Calu3 (cell line): ENCODE measurements around the gene SNAPC2. TPM values are rescaled to one million over a fixed set of nuclear protein-coding genes. Genes with fewer than 3 reads are reported as not detected.
A peak's percentile ranks its signal among the peaks of the same experiment; 100 is the strongest.

Source experiments
- BruUV-seq: library from RNA; stranded (reverse); fragments of 400-500 nt; replicated peaks from 2 replicates; lab custom pipeline; 2021; lab: Mats Ljungman, UMichigan
- CTCF ChIA-PET: fragments of 300-600 bp; sonication (Branson Sonifier 250); formaldehyde crosslinking; loops from one replicate; lab custom pipeline; 2022; ENCODE audit warnings: antibody characterized with exemption; lab: Charles Lee
- DNase-seq: peaks from one replicate; pipeline ENCODE4 v3.0.0; 2022
- H3K27ac Mint-ChIP-seq: one replicate; pipeline ENCODE4 v1.8.0; 2022; ENCODE audit warnings: mixed read lengths; ENCODE audit not compliant: unreplicated experiment
- H3K27me3 Mint-ChIP-seq: one replicate; pipeline ENCODE4 v1.8.0; 2022; ENCODE audit warnings: mixed read lengths; ENCODE audit not compliant: unreplicated experiment
- H3K36me3 Mint-ChIP-seq: one replicate; pipeline ENCODE4 v1.8.0; 2022; ENCODE audit warnings: mild to moderate bottlenecking, moderate library complexity, mixed read lengths; ENCODE audit not compliant: insufficient read depth, unreplicated experiment
- H3K4me1 Mint-ChIP-seq: one replicate; pipeline ENCODE4 v1.8.0; 2022; ENCODE audit warnings: mild to moderate bottlenecking, low read depth, mixed read lengths; ENCODE audit not compliant: unreplicated experiment
- H3K4me3 Mint-ChIP-seq: one replicate; pipeline ENCODE4 v1.8.0; 2022; ENCODE audit warnings: mild to moderate bottlenecking, low read depth, moderate library complexity, mixed read lengths; ENCODE audit not compliant: unreplicated experiment
- H3K9me3 Mint-ChIP-seq: one replicate; pipeline ENCODE4 v1.8.0; 2022; ENCODE audit warnings: low read depth, mixed read lengths; ENCODE audit not compliant: unreplicated experiment
- CTCF ChIP-seq: fragments of 200-600 bp; IDR thresholded peaks from one replicate; pipeline ENCODE4 v1.8.0; 2022; ENCODE audit warnings: antibody characterized with exemption; ENCODE audit not compliant: unreplicated experiment
- intact Hi-C: fragments of 100-400 bp; cut with micrococcal nuclease; formaldehyde crosslinking; loops from one replicate; pipeline ENCODE4 v1.10.0; 2022; ENCODE audit not compliant: unreplicated experiment
- total RNA-seq: library from RNA; stranded (reverse); gene quantifications from 2 replicates; pipeline ENCODE4 v1.2.3, GENCODE V29; 2022

SNAPC2 gene
- total RNA-seq, 1 experiment from 2014 or later: 12.1 TPM

GRCh38 chr19:7915250-7916102 lies 4.7 kb upstream of the SNAPC2 start:
- intact Hi-C loops: no loop called here
- no TSS peak for BruUV-seq
- CTCF ChIA-PET: no interaction called here
- peaks cover 8% of the 10 kb centered on the region for H3K4me1 Mint-ChIP-seq
- H3K4me3 Mint-ChIP-seq: peak overlapping the region; percentile 65
- H3K9me3 Mint-ChIP-seq: no peaks in the 10 kb centered on the region
- H3K27ac Mint-ChIP-seq: no peak overlapping the region
- H3K36me3 Mint-ChIP-seq: peaks cover 41% of the 10 kb centered on the region
- no peak for TF ChIP-seq CTCF
- no peak for DNase-seq
- no peaks in the 10 kb centered on the region for H3K27me3 Mint-ChIP-seq

DNA sequence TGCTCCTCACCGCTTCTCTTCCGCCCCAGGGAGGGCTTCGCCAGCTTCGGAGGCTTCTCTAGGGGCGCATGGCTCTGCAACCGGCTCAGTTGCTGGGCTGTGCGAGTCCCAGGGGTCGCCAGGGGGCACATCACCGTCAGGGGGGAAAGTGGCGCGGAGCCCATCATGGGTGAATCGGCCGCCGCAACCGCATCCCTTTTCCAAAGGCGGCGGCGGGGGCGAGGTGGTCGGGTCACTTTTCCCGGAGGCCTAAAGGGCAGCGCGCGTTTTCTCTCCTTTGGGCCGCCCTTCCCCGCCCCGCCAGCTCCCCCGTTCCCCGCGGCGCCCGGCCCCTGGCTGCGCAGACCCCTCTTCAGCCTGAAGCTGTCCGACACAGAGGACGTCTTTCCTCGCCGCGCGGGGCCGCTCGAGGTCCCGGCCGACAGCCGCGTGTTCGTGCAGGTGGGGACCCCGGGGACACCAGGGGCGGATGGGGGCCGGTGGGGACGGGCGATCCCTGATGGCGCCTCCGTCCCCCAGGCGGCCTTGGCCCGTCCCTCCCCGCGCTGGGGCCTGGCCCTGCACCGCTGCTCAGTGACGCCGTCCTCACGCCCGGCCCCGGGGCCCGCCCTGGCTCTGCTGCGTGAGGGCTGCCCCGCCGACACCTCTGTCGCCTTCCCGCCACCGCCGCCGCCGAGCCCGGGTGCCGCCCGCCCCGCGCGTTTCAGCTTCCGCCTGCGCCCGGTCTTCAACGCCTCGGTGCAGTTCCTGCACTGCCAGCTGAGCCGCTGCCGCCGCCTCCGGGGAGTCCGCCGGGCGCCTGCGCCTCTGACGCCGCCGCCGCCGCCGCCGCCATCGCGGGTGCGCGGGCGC lies 3.8 kb upstream of the SNAPC2 start:
- peaks cover 48% of the 10 kb centered on the region for H3K36me3 Mint-ChIP-seq
- BruUV-seq: no TSS peak
- intact Hi-C loops: no loop called here
- H3K4me3 Mint-ChIP-seq: peak overlapping the region; percentile 65
- H3K27ac Mint-ChIP-seq: no peak overlapping the region
- H3K4me1 Mint-ChIP-seq: peaks cover 8% of the 10 kb centered on the region
- no peaks in the 10 kb centered on the region for H3K9me3 Mint-ChIP-seq
- no peaks in the 10 kb centered on the region for H3K27me3 Mint-ChIP-seq
- peak; percentile 30 for DNase-seq
- TF ChIP-seq CTCF: no peak
- CTCF ChIA-PET: no interaction called here

DNA sequence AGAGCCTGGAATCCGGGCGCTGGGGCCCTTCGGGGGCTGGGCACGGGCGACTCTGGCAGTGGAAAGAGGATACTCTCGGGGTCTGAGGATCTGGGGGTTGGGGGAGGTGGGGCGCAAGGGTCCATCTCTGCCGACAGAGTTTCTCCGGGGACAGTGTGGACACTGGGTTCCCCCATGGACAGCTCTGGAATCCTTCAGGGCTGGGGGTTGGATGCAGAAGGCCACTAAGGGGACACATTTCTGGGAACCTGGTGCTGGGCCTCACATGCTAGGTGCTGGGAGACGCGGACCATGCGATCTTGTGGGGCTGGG lies 3.2 kb upstream of the SNAPC2 start:
- Mint-ChIP-seq H3K9me3 (no peaks in the 10 kb centered on the region), H3K4me3 (peak overlapping the region; percentile 65), H3K4me1 (peaks cover 8% of the 10 kb centered on the region), H3K36me3 (peaks cover 46% of the 10 kb centered on the region), H3K27ac (no peak overlapping the region), H3K27me3 (no peaks in the 10 kb centered on the region)
- TF ChIP-seq CTCF: no peak
- no peak for DNase-seq
- intact Hi-C loops: no loop called here
- CTCF ChIA-PET: no interaction called here
- BruUV-seq: no TSS peak

GRCh38 chr19:7917267-7918061 lies 2.7 kb upstream of the SNAPC2 start:
- CTCF ChIA-PET: interaction anchor here (0.7 kb wide), 1 partner anchor 26 kb away, joined by 4 read pairs; the partner anchor contains the start of gene TIMM44
- Mint-ChIP-seq H3K27me3 (no peaks in the 10 kb centered on the region), H3K4me1 (peaks cover 8% of the 10 kb centered on the region), H3K9me3 (no peaks in the 10 kb centered on the region), H3K27ac (no peak overlapping the region), H3K4me3 (peak overlapping the region; percentile 65), H3K36me3 (peaks cover 41% of the 10 kb centered on the region)
- peak; percentile 62 for TF ChIP-seq CTCF
- intact Hi-C loops: no loop called here
- no TSS peak for BruUV-seq
- DNase-seq: peak; percentile 62
